Mucosa of rectum (tissue), 2 donors: ENCODE measurements around the gene LYPD1.
A peak's percentile ranks its signal among the peaks of the same experiment; 100 is the strongest.

Source experiments
- H3K27ac ChIP-seq, 2 donors: one replicate each; pipeline ENCODE4 v1.7.0; 2013; ENCODE audit warnings: inconsistent platforms in 2 of 2, low read depth in 2 of 2, low read length in 2 of 2
- H3K27me3 ChIP-seq, 2 donors: one replicate each; pipeline ENCODE4 v1.7.0; 2013; ENCODE audit warnings: low read length in 2 of 2; ENCODE audit not compliant: control insufficient read depth in 2 of 2, insufficient read depth in 2 of 2
- H3K36me3 ChIP-seq, 2 donors: one replicate each; pipeline ENCODE4 v1.7.0; 2013; ENCODE audit warnings: low read length in 2 of 2; ENCODE audit not compliant: control insufficient read depth in 2 of 2, insufficient read depth in 2 of 2
- H3K4me1 ChIP-seq, 2 donors: one replicate each; pipeline ENCODE4 v1.7.0; 2013; ENCODE audit warnings: low read length in 2 of 2, mild to moderate bottlenecking in 1 of 2; ENCODE audit not compliant: control insufficient read depth in 2 of 2, insufficient read depth in 2 of 2
- H3K4me3 ChIP-seq, 2 donors: one replicate each; pipeline ENCODE4 v1.7.0; 2013; ENCODE audit warnings: low read length in 2 of 2
- H3K9ac ChIP-seq, 2 donors: one replicate each; pipeline ENCODE4 v1.7.0; 2013; ENCODE audit warnings: low read length in 2 of 2, low read depth in 1 of 2, mild to moderate bottlenecking in 1 of 2
- H3K9me3 ChIP-seq, 2 donors: one replicate each; pipeline ENCODE4 v1.7.0; 2013; ENCODE audit warnings: low read length in 2 of 2; ENCODE audit not compliant: control insufficient read depth in 2 of 2
- donor health status: healthy.
- donor health status: Normal muscosa, but diverticular disease.

The LYPD1 gene

DNA sequence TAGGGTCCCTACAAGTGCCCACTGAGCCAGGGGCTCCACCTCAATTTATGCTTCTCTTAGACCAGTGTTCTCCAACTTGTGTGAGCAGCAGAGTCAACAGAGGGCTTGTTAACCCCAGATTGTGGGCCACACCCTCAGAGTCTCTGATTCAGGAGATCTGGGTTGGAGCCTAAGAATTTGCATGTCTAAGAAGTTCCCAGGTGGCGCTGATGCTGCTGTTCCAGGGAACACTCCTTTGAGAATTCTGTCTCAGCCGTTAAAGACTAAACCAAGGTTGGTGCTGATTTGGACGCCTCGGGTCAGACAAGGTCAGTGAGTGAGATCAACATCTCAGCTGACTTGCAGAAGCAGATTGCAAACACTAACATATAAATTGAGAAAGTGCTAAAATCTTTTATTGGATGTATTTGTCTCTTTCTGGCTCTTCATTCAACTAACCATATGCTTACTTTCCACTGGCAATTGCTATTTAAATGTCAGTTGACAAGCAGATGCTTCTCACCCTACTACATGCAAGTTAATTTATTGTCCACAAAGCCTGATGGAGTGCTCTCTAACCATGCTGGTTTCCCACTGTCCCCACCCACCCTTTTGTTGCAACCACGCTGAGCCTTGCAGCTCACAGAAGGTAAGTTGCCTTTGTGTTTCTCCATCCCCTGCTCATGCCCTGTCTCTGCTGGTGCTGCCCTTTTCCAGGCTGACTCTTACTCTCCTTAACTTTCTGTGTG lies 31.5 kb downstream of the LYPD1 start:
- Histone ChIP-seq H3K9me3 (peaks cover 0 to 3% of the 10 kb centered on the region in 2 donors), H3K27ac (no peak overlapping the region), H3K9ac (no peak overlapping the region), H3K4me1 (no peaks in the 10 kb centered on the region), H3K27me3 (no peaks in the 10 kb centered on the region), H3K4me3 (no peak overlapping the region), H3K36me3 (no peaks in the 10 kb centered on the region)

DNA sequence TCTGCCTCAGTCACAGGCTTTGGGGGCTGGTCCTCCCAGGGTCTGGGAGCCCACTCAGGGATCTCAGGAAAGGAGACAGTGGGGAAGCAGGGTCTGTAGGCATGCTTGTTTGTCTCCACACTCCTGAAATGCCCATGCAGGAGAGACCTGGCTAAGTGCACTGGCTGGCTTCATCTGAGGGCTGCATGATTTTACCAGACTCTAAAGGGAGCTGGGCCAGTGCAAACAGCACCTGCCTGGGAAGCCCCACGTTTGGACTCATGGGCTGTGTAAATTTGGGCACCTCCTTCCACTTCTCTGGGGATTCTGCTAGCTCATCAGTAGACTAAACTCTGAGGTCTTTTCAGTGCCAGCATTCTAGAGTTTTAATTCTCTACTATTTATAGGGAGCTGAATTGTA lies 33.7 kb downstream of the LYPD1 start:
- Histone ChIP-seq H3K27me3 (no peaks in the 10 kb centered on the region), H3K27ac (no peak overlapping the region), H3K9ac (no peak overlapping the region), H3K36me3 (no peaks in the 10 kb centered on the region), H3K4me1 (peaks cover 0 to 5% of the 10 kb centered on the region in 2 donors), H3K9me3 (peaks cover 0 to 3% of the 10 kb centered on the region in 2 donors), H3K4me3 (no peak overlapping the region)

DNA sequence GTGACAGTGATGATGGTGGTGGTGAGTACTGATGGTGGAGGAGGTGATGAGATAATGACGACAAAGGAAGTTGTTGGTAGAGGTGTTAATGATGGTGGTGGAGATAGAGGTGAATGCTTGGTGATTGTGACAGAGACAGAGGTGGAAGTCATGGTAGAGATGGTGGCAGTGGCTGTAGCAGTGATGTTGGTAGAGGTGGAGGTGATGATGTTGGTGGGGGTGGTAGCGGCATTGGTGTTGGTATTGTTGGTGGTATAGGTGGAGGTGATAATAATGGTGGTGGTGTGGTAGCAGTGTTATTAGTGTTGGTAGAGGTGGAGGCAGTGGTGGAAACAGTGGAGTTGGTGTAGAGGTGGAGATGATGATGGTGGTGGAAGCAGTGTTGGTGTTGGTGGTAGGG lies 36.4 kb downstream of the LYPD1 start:
- Histone ChIP-seq H3K27ac (no peak overlapping the region), H3K4me1 (peaks cover 0 to 5% of the 10 kb centered on the region in 2 donors), H3K9me3 (peaks cover 0 to 3% of the 10 kb centered on the region in 2 donors), H3K4me3 (no peak overlapping the region), H3K27me3 (no peaks in the 10 kb centered on the region), H3K9ac (no peak overlapping the region), H3K36me3 (no peaks in the 10 kb centered on the region)

DNA sequence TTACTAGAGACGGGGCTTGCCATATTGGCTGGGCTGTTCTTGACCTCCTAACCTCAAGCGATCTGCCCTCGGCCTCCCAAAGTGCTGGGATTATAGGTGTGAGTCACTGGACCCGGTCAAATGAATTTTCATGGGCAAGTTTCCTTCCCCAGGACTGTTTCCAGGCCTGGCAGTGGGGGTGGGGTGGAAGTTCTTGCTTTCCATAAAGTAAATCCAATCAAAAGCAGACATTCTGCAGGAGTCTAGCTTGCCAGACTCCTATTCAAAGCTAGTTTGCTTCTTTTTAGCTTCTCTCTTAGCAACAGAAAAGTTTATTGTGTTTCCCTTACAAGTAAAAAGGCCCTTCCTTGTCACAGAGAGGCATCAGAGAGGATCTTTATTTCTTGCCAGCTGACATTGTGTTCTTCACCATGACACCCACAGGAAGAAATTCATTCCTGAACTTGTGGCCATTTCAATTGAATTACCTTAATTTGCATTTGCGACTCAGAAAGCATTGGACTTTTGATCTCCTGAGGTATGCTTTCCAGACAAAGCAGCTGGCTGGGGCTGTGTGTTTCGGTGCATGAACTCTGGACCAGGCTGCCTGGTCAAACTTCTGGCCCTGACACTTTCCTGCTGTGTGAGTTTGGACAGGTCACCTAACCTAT lies 37.9 kb downstream of the LYPD1 start:
- no peaks in the 10 kb centered on the region for H3K9me3 ChIP-seq
- no peaks in the 10 kb centered on the region for H3K27me3 ChIP-seq
- no peak overlapping the region for H3K4me3 ChIP-seq
- peaks cover 0 to 5% of the 10 kb centered on the region in 2 donors for H3K4me1 ChIP-seq
- H3K9ac ChIP-seq: no peak overlapping the region
- no peaks in the 10 kb centered on the region for H3K36me3 ChIP-seq
- peak overlapping the region in 1 of 2 donors; percentile 6 for H3K27ac ChIP-seq

DNA sequence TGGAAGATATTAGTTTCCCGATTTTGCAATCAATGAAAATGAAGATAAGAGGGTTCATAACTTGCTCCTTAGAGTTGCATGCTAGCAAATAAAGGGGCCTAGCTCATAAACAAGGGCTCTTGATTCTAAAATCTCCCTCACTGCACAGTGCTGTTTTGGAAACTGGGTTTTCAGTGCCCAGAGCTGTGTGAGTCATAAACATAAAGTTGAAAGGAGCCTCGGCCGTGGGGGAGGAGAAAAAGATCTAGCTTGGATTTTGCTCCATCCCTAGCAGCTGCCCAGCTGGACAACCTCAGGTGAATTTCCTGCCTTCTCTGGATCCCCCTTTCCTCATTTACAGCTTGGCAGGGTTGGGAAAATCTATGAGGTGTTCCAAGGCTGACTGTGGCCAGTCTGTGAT lies 42.5 kb downstream of the LYPD1 start:
- Histone ChIP-seq H3K36me3 (no peaks in the 10 kb centered on the region), H3K9ac (no peak overlapping the region), H3K27me3 (no peaks in the 10 kb centered on the region), H3K27ac (no peak overlapping the region), H3K4me3 (no peak overlapping the region), H3K9me3 (no peaks in the 10 kb centered on the region), H3K4me1 (peaks cover 0 to 3% of the 10 kb centered on the region in 2 donors)

DNA sequence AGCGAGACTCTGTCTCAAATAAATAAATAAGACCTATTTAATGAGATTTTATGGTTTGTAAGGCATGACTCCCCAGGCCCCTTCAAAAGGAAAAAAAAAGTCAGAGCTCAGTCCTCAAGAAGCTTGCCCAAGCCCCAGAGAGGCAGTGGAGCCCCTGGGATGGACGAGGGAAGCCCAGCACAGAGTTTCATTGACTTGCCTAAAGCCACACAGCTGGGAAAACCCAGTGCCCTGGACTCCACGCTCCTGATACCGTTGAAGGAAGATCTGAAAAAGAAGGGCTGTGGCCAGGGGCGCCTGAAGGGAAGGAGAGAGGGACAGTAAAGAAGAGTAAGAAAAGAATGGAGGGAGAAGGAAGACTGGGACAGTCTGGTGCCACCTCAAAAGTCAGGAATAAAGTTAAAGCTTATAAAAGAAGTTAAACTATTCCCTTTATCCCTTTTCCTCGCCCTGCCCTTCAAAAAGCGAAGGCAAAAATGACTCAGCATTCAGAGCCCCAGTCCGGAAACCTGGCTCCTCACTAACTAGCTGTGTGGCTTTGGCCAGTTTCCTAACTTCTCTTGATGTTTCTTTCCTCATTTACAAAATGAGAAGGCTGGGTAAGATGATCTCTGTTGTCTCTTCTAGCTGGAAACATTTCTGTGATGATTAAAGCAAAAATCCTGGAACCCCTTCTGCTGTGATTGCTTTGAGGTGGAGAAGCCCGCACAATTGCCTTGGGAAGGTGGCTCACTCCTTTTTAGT lies 46.7 kb downstream of the LYPD1 start:
- Histone ChIP-seq H3K27me3 (no peaks in the 10 kb centered on the region), H3K9me3 (no peaks in the 10 kb centered on the region), H3K27ac (no peak overlapping the region), H3K4me1 (no peaks in the 10 kb centered on the region), H3K4me3 (no peak overlapping the region), H3K9ac (no peak overlapping the region), H3K36me3 (no peaks in the 10 kb centered on the region)

DNA sequence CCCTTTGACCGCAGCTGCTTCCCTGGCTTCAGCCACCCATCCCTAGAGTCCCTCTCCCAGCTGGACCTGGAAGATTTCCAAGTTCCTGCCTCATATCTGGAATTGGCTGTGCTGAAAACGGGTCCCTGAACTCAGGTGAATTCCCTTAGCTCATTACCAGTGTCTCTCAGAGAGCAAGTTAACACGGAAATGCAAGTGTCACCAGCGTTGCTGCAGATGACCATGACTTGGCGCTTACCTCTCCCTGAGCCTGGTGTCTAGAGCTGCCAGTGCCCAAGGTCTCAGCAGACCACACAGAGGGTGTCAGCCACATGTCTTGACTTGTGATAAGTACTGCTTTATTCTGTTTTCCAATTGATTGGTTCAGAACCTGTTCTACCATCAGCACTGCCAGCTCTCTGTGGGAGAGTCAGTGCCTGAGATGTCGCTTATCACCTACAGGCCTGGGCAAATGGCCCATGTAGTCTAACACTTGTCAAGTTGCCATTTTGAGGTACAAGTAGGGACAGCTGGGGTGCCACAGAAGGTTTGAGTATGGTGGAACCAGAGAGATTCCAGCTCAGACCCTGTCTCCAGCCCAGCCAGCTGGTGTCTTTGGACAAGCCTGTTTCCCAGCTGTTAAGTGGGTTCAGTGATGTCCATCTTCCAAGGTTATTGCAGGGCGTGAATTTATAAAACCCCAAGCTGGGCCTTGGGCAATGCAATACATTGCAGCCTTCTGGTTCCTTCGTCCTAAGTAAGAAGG lies 48.7 kb downstream of the LYPD1 start:
- Histone ChIP-seq H3K9me3 (no peaks in the 10 kb centered on the region), H3K36me3 (no peaks in the 10 kb centered on the region), H3K4me1 (no peaks in the 10 kb centered on the region), H3K4me3 (no peak overlapping the region), H3K27ac (no peak overlapping the region), H3K9ac (no peak overlapping the region), H3K27me3 (no peaks in the 10 kb centered on the region)

DNA sequence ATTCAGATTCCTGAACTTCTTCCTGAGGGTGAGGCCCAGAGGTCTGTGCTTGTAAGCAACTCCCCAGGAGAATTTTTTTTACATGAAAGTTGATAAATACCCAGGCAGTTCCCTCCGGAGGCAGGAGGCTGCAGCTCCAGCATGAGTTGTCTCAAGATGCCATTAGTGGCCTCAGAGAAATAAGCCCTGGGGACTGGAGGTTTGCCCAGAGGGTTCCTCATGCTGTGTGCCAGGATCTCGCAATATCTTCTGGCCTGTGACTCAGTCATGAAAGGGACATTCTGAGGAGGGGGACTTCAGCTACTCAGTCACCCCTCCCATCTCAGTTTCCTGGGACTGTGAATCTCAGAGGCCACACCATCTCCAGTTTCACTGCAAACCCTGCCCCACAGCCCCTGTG lies 49.9 kb downstream of the LYPD1 start:
- H3K27me3 ChIP-seq: no peaks in the 10 kb centered on the region
- H3K9me3 ChIP-seq: no peaks in the 10 kb centered on the region

DNA sequence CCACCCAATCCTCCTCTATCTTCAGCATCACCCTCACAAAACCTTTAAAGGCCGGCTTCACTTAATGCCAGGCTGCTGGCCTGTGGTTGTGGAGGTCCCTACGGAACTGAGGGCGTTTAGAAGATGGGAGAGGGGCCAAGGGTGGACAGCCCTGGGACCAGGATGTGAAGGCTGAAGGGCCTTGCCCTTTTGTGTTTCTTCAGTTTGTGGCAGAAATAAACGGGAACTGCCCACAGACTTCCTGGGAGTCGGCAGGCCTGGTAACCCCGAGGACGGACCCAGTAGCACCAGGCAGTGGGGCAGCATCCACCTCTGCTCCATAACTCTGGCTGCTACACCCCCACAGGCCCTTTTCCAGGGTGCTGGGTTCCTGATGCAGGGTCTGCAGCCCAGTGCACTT lies 51.3 kb downstream of the LYPD1 start:
- no peaks in the 10 kb centered on the region for H3K36me3 ChIP-seq
- H3K27ac ChIP-seq: no peak overlapping the region
- no peak overlapping the region for H3K9ac ChIP-seq
- no peaks in the 10 kb centered on the region for H3K9me3 ChIP-seq
- no peak overlapping the region for H3K4me3 ChIP-seq
- H3K27me3 ChIP-seq: no peaks in the 10 kb centered on the region
- H3K4me1 ChIP-seq: no peaks in the 10 kb centered on the region

More for the DNA sequence above, 49.9 kb downstream of the LYPD1 start:
- no peak overlapping the region for H3K27ac ChIP-seq
- H3K4me3 ChIP-seq: no peak overlapping the region
- H3K9ac ChIP-seq: no peak overlapping the region
- H3K36me3 ChIP-seq: no peaks in the 10 kb centered on the region
- H3K4me1 ChIP-seq: no peaks in the 10 kb centered on the region

DNA sequence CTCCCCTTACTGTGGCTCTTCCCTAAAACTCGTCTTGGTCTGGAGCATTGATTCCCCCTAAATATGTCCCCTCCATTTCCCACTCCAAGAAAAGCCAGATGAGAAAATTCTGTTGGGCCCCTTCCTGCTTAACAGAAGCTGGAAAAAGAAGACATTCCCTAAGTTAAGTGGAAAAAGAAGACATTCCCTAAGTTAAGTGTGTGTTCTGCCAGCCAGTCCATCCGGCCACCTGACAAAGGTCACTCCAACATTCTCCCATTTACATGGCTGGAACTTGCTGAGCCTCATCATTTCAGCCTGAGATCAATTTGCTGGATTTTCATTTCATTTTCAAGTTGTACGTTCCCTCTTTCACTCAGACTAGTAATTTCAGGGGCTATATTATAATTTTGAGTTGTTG lies 52.0 kb downstream of the LYPD1 start:
- Histone ChIP-seq H3K36me3 (no peaks in the 10 kb centered on the region), H3K27ac (no peak overlapping the region), H3K9me3 (no peaks in the 10 kb centered on the region), H3K9ac (no peak overlapping the region), H3K4me1 (no peaks in the 10 kb centered on the region), H3K27me3 (no peaks in the 10 kb centered on the region), H3K4me3 (no peak overlapping the region)
